GM20000 (cell line): Measurements from ENCODE around the gene CARD19.
A peak's percentile ranks its signal among the peaks of the same experiment; 100 is the strongest.

Experiments used
- DNase-seq: peaks from one replicate; pipeline ENCODE4 v3.0.0; 2012; ENCODE audit warnings: low spot score
- CTCF ChIP-seq: IDR thresholded peaks from 2 replicates; pipeline ENCODE4 v1.5.1; 2012; ENCODE audit warnings: mild to moderate bottlenecking, control low read depth; ENCODE audit errors: extremely low read depth, missing control alignments

CARD19 gene

GRCh38 chr9:93053781-93054331 is 42.2 kb upstream of the CARD19 start:
- TF ChIP-seq CTCF, result no peak
- DNase-seq, result no peak

- DNase-seq, result no peak
- no peak for TF ChIP-seq CTCF
Measured at GRCh38 chr9:93054758-93055704, 41.0 kb upstream of the CARD19 start.

GRCh38 chr9:93057042-93057702 is 38.8 kb upstream of the CARD19 start:
- TF ChIP-seq CTCF, result no peak

GRCh38 chr9:93057703-93058354 is 38.2 kb upstream of the CARD19 start:
- DNase-seq, result no peak
- no peak for TF ChIP-seq CTCF

More at GRCh38 chr9:93057042-93057702, 38.8 kb upstream of the CARD19 start:
- DNase-seq, result no peak

GRCh38 chr9:93058355-93059010 is 37.5 kb upstream of the CARD19 start, which contains the start of gene SUSD3:
Gene SUSD3 (plus strand): TSS chr9:93058701. CDS start chr9:93058743, 42 bp downstream.
- DNase-seq, result peak; percentile 92
- no peak for TF ChIP-seq CTCF

- no peak for TF ChIP-seq CTCF
- DNase-seq, result peak; percentile 73
Measured at GRCh38 chr9:93059011-93059714, 36.9 kb upstream of the CARD19 start.
